HG03025 (cell line): ENCODE data around the gene STARD3.
A peak's percentile ranks its signal among the peaks of the same experiment; 100 is the strongest.
"Not testable (repeated sequence)": the region's sequence is repeated elsewhere in the genome, so short reads cannot be mapped to it uniquely, and the experiment has no call there.

Experiments used
- ATAC-seq: cut with Tn5 transposase; IDR thresholded peaks from one replicate; pipeline ENCODE4 v1.9.1; 2021; ENCODE audit warnings: mild to moderate bottlenecking, moderate library complexity; ENCODE audit not compliant: unreplicated experiment, low FRiP score

The STARD3 gene

GRCh38 chr17:39636927-39637736, at the start of gene STARD3:
STARD3 (plus strand) TSS chr17:39637144; CDS start chr17:39653532, 16,388 bp downstream.
- peak; percentile 56 for ATAC-seq

GRCh38 chr17:39590180-39590579, 46.8 kb upstream of the STARD3 start:
- ATAC-seq, result not testable (repeated sequence)

GRCh38 chr17:39591958-39592954, 44.7 kb upstream of the STARD3 start:
- no peak for ATAC-seq

- ATAC-seq, result no peak
Measured at GRCh38 chr17:39593371-39593770, 43.6 kb upstream of the STARD3 start.

GRCh38 chr17:39595294-39595693, 41.6 kb upstream of the STARD3 start:
- no peak for ATAC-seq

GRCh38 chr17:39595928-39596510, 40.9 kb upstream of the STARD3 start:
- no peak for ATAC-seq

- ATAC-seq, result no peak
Measured at GRCh38 chr17:39596543-39597267, 40.2 kb upstream of the STARD3 start.

- ATAC-seq, result no peak
Measured at GRCh38 chr17:39597372-39598046, 39.4 kb upstream of the STARD3 start.

- no peak for ATAC-seq
Measured at GRCh38 chr17:39598047-39598481, 38.9 kb upstream of the STARD3 start.

GRCh38 chr17:39598630-39599003, 38.3 kb upstream of the STARD3 start:
- no peak for ATAC-seq

- no peak for ATAC-seq
Measured at GRCh38 chr17:39599004-39599664, 37.8 kb upstream of the STARD3 start.

- ATAC-seq, result no peak
Measured at GRCh38 chr17:39599665-39600231, 37.2 kb upstream of the STARD3 start.

- ATAC-seq, result no peak
Measured at GRCh38 chr17:39600288-39600996, 36.5 kb upstream of the STARD3 start.

- ATAC-seq, result no peak
Measured at GRCh38 chr17:39600997-39601597, 35.8 kb upstream of the STARD3 start.

GRCh38 chr17:39601758-39602532, 35.0 kb upstream of the STARD3 start:
- no peak for ATAC-seq

GRCh38 chr17:39602533-39603303, 34.2 kb upstream of the STARD3 start:
- no peak for ATAC-seq
